BJ (cell line): ENCODE results near the gene EID2. TPM values are rescaled to one million over a fixed set of nuclear protein-coding genes. Genes with fewer than 3 reads are reported as not detected.

Experiments used
- CTCF ChIA-PET: fragments of 350-600 bp; formaldehyde crosslinking; extraction: SDS; loops from one replicate; lab custom pipeline; 2021; ENCODE audit warnings: antibody characterized with exemption, inconsistent platforms; lab: Yijun Ruan, JAX
- POLR2A ChIA-PET: fragments of 300-600 bp; sonication (Branson Sonifier 250); formaldehyde crosslinking; extraction: SDS; loops from one replicate; lab custom pipeline; 2021; ENCODE audit warnings: antibody characterized with exemption; lab: Charles Lee
- DNase-seq: peaks from one replicate; pipeline ENCODE4 v3.0.0-alpha.2; 2011; ENCODE audit warnings: low read depth
- H3K27me3 ChIP-seq: 2 replicates; pipeline ENCODE4 v1.6.0; 2011; ENCODE audit warnings: low read length; ENCODE audit not compliant: control insufficient read depth, insufficient read depth
- H3K36me3 ChIP-seq: 2 replicates; pipeline ENCODE4 v1.5.1; 2011; ENCODE audit warnings: low read length; ENCODE audit not compliant: control insufficient read depth, insufficient read depth
- H3K4me3 ChIP-seq: 2 replicates; pipeline ENCODE4 v1.5.1; 2011; ENCODE audit warnings: low read depth, mild to moderate bottlenecking, control low read depth, low read length
- CTCF ChIP-seq: IDR thresholded peaks from 2 replicates; pipeline ENCODE4 v1.5.1; 2011; ENCODE audit warnings: low read depth, mild to moderate bottlenecking, control low read depth, inconsistent platforms, low read length, moderate library complexity; ENCODE audit not compliant: insufficient read depth
- polyA plus RNA-seq: library from polyadenylated mRNA; depleted of rRNA; stranded (reverse); fragments of >200 nt; gene quantifications from 2 replicates; pipeline ENCODE4 v1.2.3, GENCODE V29; 2011; rRNA removed
- small RNA-seq: library from RNA; depleted of rRNA; stranded (forward); fragments of <200 nt; gene quantifications from one replicate; pipeline ENCODE3, GENCODE V24; 2012; ENCODE audit warnings: low replicate concordance, low read depth; ENCODE audit not compliant: insufficient read length

The EID2 gene
- polyA plus RNA-seq, 1 experiment = 5.5 TPM

GRCh38 chr19:39492788-39493187 lies 47.2 kb downstream of the EID2 start:
- CTCF ChIA-PET = interaction anchor here (1.2 to 1.7 kb wide), 2 partner anchors 10 to 16 kb away, joined by 4 to 6 read pairs; no protein-coding TSS in a partner anchor
- no peak for DNase-seq
- H3K27me3 ChIP-seq = no peaks in the 10 kb centered on the region
- H3K36me3 ChIP-seq = peaks cover 21% of the 10 kb centered on the region
- POLR2A ChIA-PET = no interaction called here
- no peak overlapping the region for H3K4me3 ChIP-seq
- no peak for TF ChIP-seq CTCF

GRCh38 chr19:39492225-39492624 lies 47.7 kb downstream of the EID2 start:
- Histone ChIP-seq H3K4me3 (no peak overlapping the region), H3K36me3 (peaks cover 21% of the 10 kb centered on the region), H3K27me3 (no peaks in the 10 kb centered on the region)
- ChIA-PET POLR2A (no interaction called here), CTCF (interaction anchor here (1.2 to 1.7 kb wide), 2 partner anchors 11 to 16 kb away, joined by 4 to 6 read pairs; no protein-coding TSS in a partner anchor)
- no peak for DNase-seq
- no peak for TF ChIP-seq CTCF

GRCh38 chr19:39489756-39490155 lies 50.2 kb downstream of the EID2 start:
- Histone ChIP-seq H3K27me3 (no peaks in the 10 kb centered on the region), H3K4me3 (no peak overlapping the region), H3K36me3 (peaks cover 35% of the 10 kb centered on the region)
- ChIA-PET CTCF (interaction anchor here (0.6 to 1.2 kb wide), 4 partner anchors 13 to 438 kb away, joined by 3 to 7 read pairs (median 4); partner anchors contain the start of gene EID2B), POLR2A (no interaction called here)
- no peak for DNase-seq
- TF ChIP-seq CTCF = no peak

Small RNAs within 50 kb of the gene (small RNA-seq; reads per million reads assigned to genes)
- gene RPS29P24 = not detected

Other genes starting within 250 kb of the EID2 start
- gene IFNL1, start 243.8 kb downstream of the EID2 start, polyA plus RNA-seq = not detected in 2 replicates
- gene LRFN1, start 219.3 kb downstream of the EID2 start, polyA plus RNA-seq = 0.02 and 0.06 TPM in 2 replicates
- gene GMFG, start 204.1 kb downstream of the EID2 start, polyA plus RNA-seq = 0.50 and 0.56 TPM in 2 replicates
- 45.7 and 75.7 TPM in 2 replicates for gene SAMD4B, start 197.7 kb downstream of the EID2 start, polyA plus RNA-seq
- 50.2 and 51.8 TPM in 2 replicates for gene PAF1, start 149.1 kb downstream of the EID2 start, polyA plus RNA-seq
- gene MED29, start 148.8 kb downstream of the EID2 start, polyA plus RNA-seq = 28.5 and 36.6 TPM in 2 replicates
- gene ZFP36, start 133.3 kb downstream of the EID2 start, polyA plus RNA-seq = 4.8 and 9.5 TPM in 2 replicates
- 12.5 and 20.6 TPM in 2 replicates for gene PLEKHG2, start 127.5 kb downstream of the EID2 start, polyA plus RNA-seq
- 2,401 and 2,896 TPM in 2 replicates for gene RPS16, start 104.2 kb downstream of the EID2 start, polyA plus RNA-seq
- 55.2 and 81.8 TPM in 2 replicates for gene SUPT5H, start 94.6 kb downstream of the EID2 start, polyA plus RNA-seq
- gene TIMM50, start 59.3 kb downstream of the EID2 start, polyA plus RNA-seq = 86.1 and 97.8 TPM in 2 replicates
- gene DLL3, start 41.2 kb downstream of the EID2 start, polyA plus RNA-seq = 0.71 and 1.0 TPM in 2 replicates
- not detected in 2 replicates for gene SELENOV, start 25.0 kb downstream of the EID2 start, polyA plus RNA-seq
- 2.2 and 2.3 TPM in 2 replicates for gene EID2B, start 7.3 kb downstream of the EID2 start, polyA plus RNA-seq
- not detected in 2 replicates for gene LGALS13, start 62.4 kb upstream of the EID2 start, polyA plus RNA-seq
- not detected in 2 replicates for gene LGALS16, start 115.8 kb upstream of the EID2 start, polyA plus RNA-seq
- gene LGALS14, start 164.3 kb upstream of the EID2 start, polyA plus RNA-seq = not detected in 2 replicates
- gene CLC, start 197.9 kb upstream of the EID2 start, polyA plus RNA-seq = not detected in 2 replicates
- not detected in 2 replicates for gene LEUTX, start 238.7 kb upstream of the EID2 start, polyA plus RNA-seq